Measurements from ENCODE around the gene TMEM218. TPM values are rescaled to one million over a fixed set of nuclear protein-coding genes. Genes with fewer than 3 reads are reported as not detected.
"Not testable (repeated sequence)": the region's sequence is repeated elsewhere in the genome, so short reads cannot be mapped to it uniquely, and the experiment has no call there.

The TMEM218 gene
- total RNA-seq, 2 experiments from 2014 or later: 16.6 to 18.1 TPM

GRCh38 chr11:125068368-125068767, 43.1 kb downstream of the TMEM218 start:
- Mint-ChIP-seq H3K27ac (no peak overlapping the region), H3K27me3 (peaks cover 50% of the 10 kb centered on the region), H3K4me1 (peaks cover 15% of the 10 kb centered on the region), H3K4me3 (no peak overlapping the region), H3K36me3 (no peaks in the 10 kb centered on the region), H3K9me3 (no peaks in the 10 kb centered on the region)
- DNase-seq: no peak

GRCh38 chr11:125064070-125064469, 47.4 kb downstream of the TMEM218 start:
- H3K4me1 Mint-ChIP-seq: peaks cover 12% of the 10 kb centered on the region
- no peaks in the 10 kb centered on the region for H3K9me3 Mint-ChIP-seq
- H3K4me3 Mint-ChIP-seq: peak overlapping the region; percentile 29
- no peaks in the 10 kb centered on the region for H3K36me3 Mint-ChIP-seq
- DNase-seq: no peak
- peaks cover 61% of the 10 kb centered on the region for H3K27me3 Mint-ChIP-seq
- H3K27ac Mint-ChIP-seq: no peak overlapping the region

GRCh38 chr11:125063429-125064043, 47.9 kb downstream of the TMEM218 start:
- Mint-ChIP-seq H3K9me3 (no peaks in the 10 kb centered on the region), H3K27me3 (peaks cover 61% of the 10 kb centered on the region), H3K4me3 (peak overlapping the region; percentile 29), H3K4me1 (peaks cover 12% of the 10 kb centered on the region), H3K27ac (no peak overlapping the region), H3K36me3 (no peaks in the 10 kb centered on the region)
- DNase-seq: no peak

- Mint-ChIP-seq H3K4me3 (peak within 1 kb of the TSS; percentile 76), H3K27ac (no peak within 1 kb of the TSS), H3K27me3 (peaks cover 57% of the 10 kb centered on the region), H3K36me3 (no peaks in the 10 kb centered on the region), H3K4me1 (peaks cover 12% of the 10 kb centered on the region), H3K9me3 (no peaks in the 10 kb centered on the region)
- peak; percentile 60 for DNase-seq
These were observed 48.4 kb downstream of the TMEM218 start, which contains the start of gene SLC37A2 for GRCh38 chr11:125062931-125063428. Gene SLC37A2 (plus strand): TSS chr11:125063305. CDS start chr11:125063368, 63 bp downstream.

GRCh38 chr11:125062218-125062930, 49.1 kb downstream of the TMEM218 start:
- Mint-ChIP-seq H3K4me1 (peaks cover 12% of the 10 kb centered on the region), H3K9me3 (no peaks in the 10 kb centered on the region), H3K27me3 (peaks cover 53% of the 10 kb centered on the region), H3K36me3 (no peaks in the 10 kb centered on the region), H3K4me3 (peak overlapping the region; percentile 76), H3K27ac (no peak overlapping the region)
- no peak for DNase-seq

- DNase-seq: no peak
- H3K27ac Mint-ChIP-seq: no peak overlapping the region
- no peaks in the 10 kb centered on the region for H3K36me3 Mint-ChIP-seq
- H3K9me3 Mint-ChIP-seq: no peaks in the 10 kb centered on the region
- H3K27me3 Mint-ChIP-seq: peaks cover 47% of the 10 kb centered on the region
- no peak overlapping the region for H3K4me3 Mint-ChIP-seq
- peaks cover 12% of the 10 kb centered on the region for H3K4me1 Mint-ChIP-seq
These were observed 50.1 kb downstream of the TMEM218 start for GRCh38 chr11:125061281-125061680.

- no peak overlapping the region for H3K4me3 Mint-ChIP-seq
- H3K27me3 Mint-ChIP-seq: peaks cover 17% of the 10 kb centered on the region
- H3K9me3 Mint-ChIP-seq: no peaks in the 10 kb centered on the region
- no peak overlapping the region for H3K27ac Mint-ChIP-seq
- DNase-seq: no peak
- no peaks in the 10 kb centered on the region for H3K36me3 Mint-ChIP-seq
- peaks cover 7% of the 10 kb centered on the region for H3K4me1 Mint-ChIP-seq
These were observed 53.8 kb downstream of the TMEM218 start for GRCh38 chr11:125057693-125058016.

GRCh38 chr11:125056931-125057692, 54.3 kb downstream of the TMEM218 start:
- no peaks in the 10 kb centered on the region for H3K9me3 Mint-ChIP-seq
- peaks cover 12% of the 10 kb centered on the region for H3K27me3 Mint-ChIP-seq
- H3K27ac Mint-ChIP-seq: no peak overlapping the region
- H3K4me1 Mint-ChIP-seq: peaks cover 4% of the 10 kb centered on the region
- no peaks in the 10 kb centered on the region for H3K36me3 Mint-ChIP-seq
- DNase-seq: no peak
- no peak overlapping the region for H3K4me3 Mint-ChIP-seq

GRCh38 chr11:125056111-125056510, 55.3 kb downstream of the TMEM218 start:
- H3K27ac Mint-ChIP-seq, H3K4me1 Mint-ChIP-seq, H3K36me3 Mint-ChIP-seq, DNase-seq, H3K4me3 Mint-ChIP-seq, H3K27me3 Mint-ChIP-seq, H3K9me3 Mint-ChIP-seq: not testable (repeated sequence)

- no peaks in the 10 kb centered on the region for H3K9me3 Mint-ChIP-seq
- no peaks in the 10 kb centered on the region for H3K4me1 Mint-ChIP-seq
These were observed 56.2 kb downstream of the TMEM218 start for GRCh38 chr11:125055107-125055715.

GRCh38 chr11:125053167-125053566, 58.3 kb downstream of the TMEM218 start:
- no peaks in the 10 kb centered on the region for H3K4me1 Mint-ChIP-seq
- H3K9me3 Mint-ChIP-seq: no peaks in the 10 kb centered on the region
- no peak overlapping the region for H3K4me3 Mint-ChIP-seq
- H3K36me3 Mint-ChIP-seq: no peaks in the 10 kb centered on the region
- no peak overlapping the region for H3K27ac Mint-ChIP-seq
- DNase-seq: no peak
- H3K27me3 Mint-ChIP-seq: no peaks in the 10 kb centered on the region

More at GRCh38 chr11:125055107-125055715, 56.2 kb downstream of the TMEM218 start:
- Mint-ChIP-seq H3K4me3 (no peak overlapping the region), H3K27me3 (peaks cover 4% of the 10 kb centered on the region), H3K36me3 (no peaks in the 10 kb centered on the region), H3K27ac (no peak overlapping the region)
- no peak for DNase-seq

GRCh38 chr11:125052047-125052446, 59.4 kb downstream of the TMEM218 start:
- no peaks in the 10 kb centered on the region for H3K27me3 Mint-ChIP-seq
- H3K36me3 Mint-ChIP-seq: no peaks in the 10 kb centered on the region
- DNase-seq: no peak
- no peaks in the 10 kb centered on the region for H3K9me3 Mint-ChIP-seq
- no peak overlapping the region for H3K4me3 Mint-ChIP-seq
- H3K27ac Mint-ChIP-seq: no peak overlapping the region
- no peaks in the 10 kb centered on the region for H3K4me1 Mint-ChIP-seq

GRCh38 chr11:125049164-125049792, 62.1 kb downstream of the TMEM218 start:
- DNase-seq: no peak
- Mint-ChIP-seq H3K4me3 (no peak overlapping the region), H3K36me3 (peaks cover 7% of the 10 kb centered on the region), H3K27me3 (no peaks in the 10 kb centered on the region), H3K9me3 (peaks cover 3% of the 10 kb centered on the region), H3K27ac (no peak overlapping the region), H3K4me1 (no peaks in the 10 kb centered on the region)

All from activated naive CD8-positive, alpha-beta T cell treated with anti-CD3 and anti-CD28 coated beads for 36 hours (primary cell).